Glutamatergic neuron (in vitro differentiated cells): ENCODE results near the gene GAMT. TPM values are rescaled to one million over a fixed set of nuclear protein-coding genes. Genes with fewer than 3 reads are reported as not detected.
A peak's percentile ranks its signal among the peaks of the same experiment; 100 is the strongest.

Source experiments
- DNase-seq: peaks from one replicate; pipeline ENCODE4 v3.0.0; 2022
- H3K27ac Mint-ChIP-seq: one replicate; pipeline ENCODE4 v1.8.0; 2020; ENCODE audit warnings: mild to moderate bottlenecking, mixed read lengths, inconsistent platforms; ENCODE audit not compliant: unreplicated experiment
- H3K27me3 Mint-ChIP-seq: one replicate; pipeline ENCODE4 v1.8.0; 2020; ENCODE audit warnings: mild to moderate bottlenecking, moderate library complexity, mixed read lengths, inconsistent platforms; ENCODE audit not compliant: unreplicated experiment
- H3K36me3 Mint-ChIP-seq: one replicate; pipeline ENCODE4 v1.8.0; 2020; ENCODE audit warnings: mild to moderate bottlenecking, mixed read lengths, inconsistent platforms; ENCODE audit not compliant: unreplicated experiment
- H3K4me1 Mint-ChIP-seq: one replicate; pipeline ENCODE4 v1.8.0; 2020; ENCODE audit warnings: mild to moderate bottlenecking, low read depth, mixed read lengths, inconsistent platforms; ENCODE audit not compliant: unreplicated experiment
- H3K4me3 Mint-ChIP-seq: one replicate; pipeline ENCODE4 v1.8.0; 2020; ENCODE audit warnings: mild to moderate bottlenecking, mixed read lengths, inconsistent platforms; ENCODE audit not compliant: unreplicated experiment
- H3K9me3 Mint-ChIP-seq: one replicate; pipeline ENCODE4 v1.8.0; 2020; ENCODE audit warnings: mild to moderate bottlenecking, moderate library complexity, mixed read lengths, inconsistent platforms; ENCODE audit not compliant: unreplicated experiment
- CTCF ChIP-seq: fragments of 200-600 bp; sonication (generic); IDR thresholded peaks from one replicate; pipeline ENCODE4 v1.5.0; 2021; ENCODE audit not compliant: partially characterized antibody, unreplicated experiment
- total RNA-seq: library from RNA; stranded (reverse); fragmentation: NEBNext Ultra II Directional; extraction: Animal tissue kit (Norgen Biotek cat#: 25700); gene quantifications from one replicate; pipeline ENCODE4 v1.2.1, GENCODE V29; 2021; ENCODE audit not compliant: unreplicated experiment

Gene GAMT
- total RNA-seq, 1 donor from 2014 or later = 17.9 TPM

GRCh38 chr19:1437609-1438008, 36.3 kb upstream of the GAMT start:
- H3K4me3 Mint-ChIP-seq = peak overlapping the region; percentile 90
- H3K4me1 Mint-ChIP-seq = peaks cover 7% of the 10 kb centered on the region
- no peaks in the 10 kb centered on the region for H3K36me3 Mint-ChIP-seq
- no peak overlapping the region for H3K27ac Mint-ChIP-seq
- peaks cover 16% of the 10 kb centered on the region for H3K9me3 Mint-ChIP-seq
- no peak for DNase-seq
- peaks cover 3% of the 10 kb centered on the region for H3K27me3 Mint-ChIP-seq
- TF ChIP-seq CTCF = no peak

GRCh38 chr19:1435378-1435989, 34.1 kb upstream of the GAMT start:
- peaks cover 7% of the 10 kb centered on the region for H3K4me1 Mint-ChIP-seq
- TF ChIP-seq CTCF = no peak
- H3K4me3 Mint-ChIP-seq = peak overlapping the region; percentile 23
- H3K27me3 Mint-ChIP-seq = peaks cover 3% of the 10 kb centered on the region
- no peaks in the 10 kb centered on the region for H3K36me3 Mint-ChIP-seq
- no peak for DNase-seq
- H3K27ac Mint-ChIP-seq = peak overlapping the region; percentile 64
- H3K9me3 Mint-ChIP-seq = peaks cover 14% of the 10 kb centered on the region

- peaks cover 11% of the 10 kb centered on the region for H3K9me3 Mint-ChIP-seq
- H3K36me3 Mint-ChIP-seq = no peaks in the 10 kb centered on the region
- no peak for TF ChIP-seq CTCF
- peaks cover 6% of the 10 kb centered on the region for H3K4me1 Mint-ChIP-seq
- DNase-seq = no peak
- no peak overlapping the region for H3K27ac Mint-ChIP-seq
- peaks cover 2% of the 10 kb centered on the region for H3K27me3 Mint-ChIP-seq
- H3K4me3 Mint-ChIP-seq = no peak overlapping the region
Measured at GRCh38 chr19:1434577-1435060, 33.3 kb upstream of the GAMT start.

GRCh38 chr19:1434040-1434366, 32.7 kb upstream of the GAMT start:
- Mint-ChIP-seq H3K27ac (no peak overlapping the region), H3K36me3 (no peaks in the 10 kb centered on the region), H3K4me1 (peaks cover 3% of the 10 kb centered on the region), H3K4me3 (no peak overlapping the region), H3K9me3 (peaks cover 8% of the 10 kb centered on the region), H3K27me3 (peaks cover 2% of the 10 kb centered on the region)
- TF ChIP-seq CTCF = no peak
- no peak for DNase-seq

GRCh38 chr19:1433119-1434039, 32.0 kb upstream of the GAMT start:
- Mint-ChIP-seq H3K9me3 (peaks cover 8% of the 10 kb centered on the region), H3K4me3 (no peak overlapping the region), H3K4me1 (peaks cover 3% of the 10 kb centered on the region), H3K36me3 (no peaks in the 10 kb centered on the region), H3K27ac (no peak overlapping the region), H3K27me3 (peaks cover 2% of the 10 kb centered on the region)
- no peak for TF ChIP-seq CTCF
- DNase-seq = no peak
